Caco-2 (cell line): Measurements from ENCODE around the gene GRM3. TPM values are rescaled to one million over a fixed set of nuclear protein-coding genes. Genes with fewer than 3 reads are reported as not detected.

Experiments
- BruUV-seq: library from RNA; stranded (reverse); fragments of 400-500 nt; replicated peaks from 2 replicates; lab custom pipeline; 2021; lab: Mats Ljungman, UMichigan
- CTCF ChIA-PET: fragments of 300-600 bp; sonication (Branson Sonifier 250); formaldehyde crosslinking; loops from one replicate; lab custom pipeline; 2022; ENCODE audit warnings: antibody characterized with exemption; lab: Charles Lee
- POLR2A ChIA-PET: fragments of 300-600 bp; sonication (Branson Sonifier 250); formaldehyde crosslinking; loops from one replicate; lab custom pipeline; 2022; ENCODE audit warnings: antibody characterized with exemption; lab: Charles Lee
- DNase-seq, 2 experiments: peaks; one replicate each; pipeline versions ENCODE4 v3.0.0 to v3.0.0-alpha.2; 2020 to 2022
- H3K27me3 ChIP-seq: replicated peaks from 2 replicates; pipeline ENCODE4 v1.6.0; 2011; ENCODE audit warnings: low read length; ENCODE audit not compliant: control insufficient read depth, insufficient read depth
- H3K36me3 ChIP-seq: 2 replicates; pipeline ENCODE4 v1.5.1; 2011; ENCODE audit warnings: low read length; ENCODE audit not compliant: control insufficient read depth, insufficient read depth
- H3K4me1 ChIP-seq: fragments of 250-450 bp; sonication (Bioruptor Pico); 2 replicates; pipeline ENCODE4 v1.5.1; 2020; ENCODE audit warnings: mild to moderate bottlenecking
- H3K4me3 ChIP-seq: 2 replicates; pipeline ENCODE4 v1.5.1; 2011; ENCODE audit warnings: low read depth, mild to moderate bottlenecking, control low read depth, low read length
- H3K9me3 ChIP-seq: fragments of 250-450 bp; sonication (Bioruptor Pico); 2 replicates; pipeline ENCODE4 v1.5.1; 2020; ENCODE audit warnings: mild to moderate bottlenecking, moderate library complexity
- H3K27ac Mint-ChIP-seq: one replicate; pipeline ENCODE4 v1.8.0; 2022; ENCODE audit warnings: mixed read lengths; ENCODE audit not compliant: unreplicated experiment
- H3K27me3 Mint-ChIP-seq: one replicate; pipeline ENCODE4 v1.8.0; 2022; ENCODE audit warnings: mixed read lengths; ENCODE audit not compliant: insufficient read depth, unreplicated experiment
- H3K36me3 Mint-ChIP-seq: one replicate; pipeline ENCODE4 v1.8.0; 2022; ENCODE audit warnings: mild to moderate bottlenecking, mixed read lengths; ENCODE audit not compliant: insufficient read depth, unreplicated experiment
- H3K4me1 Mint-ChIP-seq: one replicate; pipeline ENCODE4 v1.8.0; 2022; ENCODE audit warnings: low read depth, mixed read lengths; ENCODE audit not compliant: unreplicated experiment
- H3K4me3 Mint-ChIP-seq: one replicate; pipeline ENCODE4 v1.8.0; 2022; ENCODE audit warnings: mild to moderate bottlenecking, moderate library complexity, mixed read lengths; ENCODE audit not compliant: unreplicated experiment
- H3K9me3 Mint-ChIP-seq: one replicate; pipeline ENCODE4 v1.8.0; 2022; ENCODE audit warnings: mixed read lengths; ENCODE audit not compliant: unreplicated experiment
- intact Hi-C: fragments of 100-400 bp; cut with micrococcal nuclease; formaldehyde crosslinking; loops from one replicate; pipeline ENCODE4 v1.10.0; 2022; ENCODE audit not compliant: unreplicated experiment
- total RNA-seq: library from RNA; stranded (reverse); gene quantifications from 2 replicates; pipeline ENCODE4 v1.2.3, GENCODE V29; 2022
- TF ChIP-seq, protein P1 (sequence below), 2 experiments: fragments of 200-600 bp in 1 of 2; IDR thresholded peaks; 1 replicate in 1 of 2; 2 replicates in 1 of 2; pipeline versions ENCODE4 v1.5.1 to v1.8.0; 2011 to 2022; ENCODE audit warnings: antibody characterized with exemption in 1 of 2, control low read depth in 1 of 2, inconsistent platforms in 1 of 2, low read depth in 1 of 2, low read length in 1 of 2, mild to moderate bottlenecking in 1 of 2, moderate library complexity in 1 of 2; ENCODE audit not compliant: insufficient read depth in 1 of 2, severe bottlenecking in 1 of 2, unreplicated experiment in 1 of 2

GRM3 gene
- total RNA-seq, 1 experiment from 2014 or later: not detected

GRCh38 chr7:86706406-86706805, 62.7 kb downstream of the GRM3 start:
- H3K4me3 Mint-ChIP-seq: no peak overlapping the region
- no peaks in the 10 kb centered on the region for H3K9me3 Mint-ChIP-seq
- TF ChIP-seq, protein P1, sequence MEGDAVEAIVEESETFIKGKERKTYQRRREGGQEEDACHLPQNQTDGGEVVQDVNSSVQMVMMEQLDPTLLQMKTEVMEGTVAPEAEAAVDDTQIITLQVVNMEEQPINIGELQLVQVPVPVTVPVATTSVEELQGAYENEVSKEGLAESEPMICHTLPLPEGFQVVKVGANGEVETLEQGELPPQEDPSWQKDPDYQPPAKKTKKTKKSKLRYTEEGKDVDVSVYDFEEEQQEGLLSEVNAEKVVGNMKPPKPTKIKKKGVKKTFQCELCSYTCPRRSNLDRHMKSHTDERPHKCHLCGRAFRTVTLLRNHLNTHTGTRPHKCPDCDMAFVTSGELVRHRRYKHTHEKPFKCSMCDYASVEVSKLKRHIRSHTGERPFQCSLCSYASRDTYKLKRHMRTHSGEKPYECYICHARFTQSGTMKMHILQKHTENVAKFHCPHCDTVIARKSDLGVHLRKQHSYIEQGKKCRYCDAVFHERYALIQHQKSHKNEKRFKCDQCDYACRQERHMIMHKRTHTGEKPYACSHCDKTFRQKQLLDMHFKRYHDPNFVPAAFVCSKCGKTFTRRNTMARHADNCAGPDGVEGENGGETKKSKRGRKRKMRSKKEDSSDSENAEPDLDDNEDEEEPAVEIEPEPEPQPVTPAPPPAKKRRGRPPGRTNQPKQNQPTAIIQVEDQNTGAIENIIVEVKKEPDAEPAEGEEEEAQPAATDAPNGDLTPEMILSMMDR (IDR thresholded peaks at IDR 0.05; ENCODE audit: insufficient read depth in 1 of 2, low read depth in 1 of 2, low read length in 1 of 2, severe bottlenecking in 1 of 2, unreplicated experiment in 1 of 2): no peak
- Histone ChIP-seq H3K4me3 (no peak overlapping the region), H3K4me1 (no peaks in the 10 kb centered on the region), H3K27me3 (no peaks in the 10 kb centered on the region; the same call in 1 of the 2 replicates), H3K36me3 (no peaks in the 10 kb centered on the region), H3K9me3 (no peaks in the 10 kb centered on the region)
- intact Hi-C loops: no loop called here
- CTCF ChIA-PET: no interaction called here
- no peaks in the 10 kb centered on the region for H3K36me3 Mint-ChIP-seq
- no peak for DNase-seq
- H3K4me1 Mint-ChIP-seq: no peaks in the 10 kb centered on the region
- POLR2A ChIA-PET: no interaction called here
- peaks cover 8% of the 10 kb centered on the region for H3K27me3 Mint-ChIP-seq
- no TSS peak for BruUV-seq
- no peak overlapping the region for H3K27ac Mint-ChIP-seq

- BruUV-seq: no TSS peak
- Histone ChIP-seq H3K36me3 (no peaks in the 10 kb centered on the region), H3K27me3 (no peaks in the 10 kb centered on the region), H3K4me3 (no peak overlapping the region), H3K9me3 (no peaks in the 10 kb centered on the region), H3K4me1 (no peaks in the 10 kb centered on the region)
- Mint-ChIP-seq H3K4me1 (no peaks in the 10 kb centered on the region), H3K4me3 (no peak overlapping the region), H3K36me3 (no peaks in the 10 kb centered on the region), H3K27ac (no peak overlapping the region), H3K9me3 (no peaks in the 10 kb centered on the region), H3K27me3 (peaks cover 8% of the 10 kb centered on the region)
- CTCF ChIA-PET: no interaction called here
- DNase-seq: no peak
- TF ChIP-seq, protein P1 (IDR thresholded peaks at IDR 0.05; ENCODE audit: insufficient read depth in 1 of 2, low read depth in 1 of 2, low read length in 1 of 2, severe bottlenecking in 1 of 2, unreplicated experiment in 1 of 2): no peak
- POLR2A ChIA-PET: no interaction called here
- intact Hi-C loops: no loop called here
Observed at GRCh38 chr7:86708031-86708680, 64.4 kb downstream of the GRM3 start.

DNA sequence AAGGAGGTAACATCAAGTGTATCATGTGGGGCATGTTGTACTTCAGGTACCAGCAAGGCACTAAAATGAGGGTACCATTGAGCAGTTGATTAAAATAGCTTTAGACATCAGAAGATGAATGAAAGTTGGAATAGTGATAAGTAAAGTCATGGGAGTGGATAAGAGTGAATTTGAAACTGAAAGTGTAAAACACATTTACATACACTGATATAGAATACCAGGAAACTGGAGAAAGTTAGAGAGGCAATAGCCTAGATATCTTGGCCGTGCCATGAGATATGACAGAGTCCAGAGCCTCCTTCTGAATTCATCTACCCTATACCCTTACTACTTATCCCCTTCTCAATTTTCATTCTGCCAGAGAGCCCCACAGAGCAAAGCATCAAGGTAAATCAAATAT, 76.6 kb downstream of the GRM3 start:
- no peaks in the 10 kb centered on the region for H3K27me3 Mint-ChIP-seq
- H3K4me3 Mint-ChIP-seq: no peak overlapping the region
- H3K27ac Mint-ChIP-seq: no peak overlapping the region
- intact Hi-C loops: no loop called here
- CTCF ChIA-PET: no interaction called here
- TF ChIP-seq, protein P1 (IDR thresholded peaks at IDR 0.05; ENCODE audit: insufficient read depth in 1 of 2, low read depth in 1 of 2, low read length in 1 of 2, severe bottlenecking in 1 of 2, unreplicated experiment in 1 of 2): no peak
- Histone ChIP-seq H3K27me3 (no peaks in the 10 kb centered on the region), H3K36me3 (no peaks in the 10 kb centered on the region), H3K4me1 (no peaks in the 10 kb centered on the region), H3K9me3 (no peaks in the 10 kb centered on the region), H3K4me3 (no peak overlapping the region)
- H3K36me3 Mint-ChIP-seq: no peaks in the 10 kb centered on the region
- no peaks in the 10 kb centered on the region for H3K9me3 Mint-ChIP-seq
- DNase-seq: no peak
- BruUV-seq: no TSS peak
- H3K4me1 Mint-ChIP-seq: no peaks in the 10 kb centered on the region
- POLR2A ChIA-PET: no interaction called here
